GM12878 (cell line): ENCODE results near the gene SORBS1. TPM values are rescaled to one million over a fixed set of nuclear protein-coding genes. Genes with fewer than 3 reads are reported as not detected.

Experiments used
- ATAC-seq: fragments of 200-7000 bp; cut with Tn5 transposase; 3 replicates; pipeline ENCODE4 v1.9.1; 2020; ENCODE audit warnings: mild to moderate bottlenecking, moderate library complexity
- BruUV-seq: library from RNA; stranded (reverse); fragments of 400-500 nt; replicated peaks from 2 replicates; lab custom pipeline; 2021; lab: Mats Ljungman, UMichigan
- CTCF ChIA-PET: fragments of 300-600 bp; sonication (Branson Sonifier 250); formaldehyde crosslinking; extraction: SDS; loops from one replicate; lab custom pipeline; 2021; ENCODE audit warnings: inconsistent platforms; lab: Yijun Ruan, JAX
- POLR2A ChIA-PET: fragments of 350-600 bp; formaldehyde crosslinking; extraction: SDS; loops from one replicate; lab custom pipeline; 2021; ENCODE audit warnings: inconsistent platforms; lab: Charles Lee
- RAD21 ChIA-PET: fragments of 300-600 bp; sonication (Branson Sonifier 250); formaldehyde crosslinking; loops from one replicate; lab custom pipeline; 2023; ENCODE audit warnings: antibody characterized with exemption; ENCODE audit not compliant: unreplicated experiment; lab: Charles Lee
- SMC1A ChIA-PET: fragments of 300-600 bp; sonication (Branson Sonifier 250); formaldehyde crosslinking; loops from one replicate; lab custom pipeline; 2023; ENCODE audit not compliant: unreplicated experiment, uncharacterized antibody; lab: Charles Lee
- DNase-seq: peaks from one replicate; pipeline ENCODE4 v3.0.0-alpha.2; 2011; ENCODE audit warnings: low read depth, low spot score
- FAIRE-seq: peaks from 3 replicates; lab custom pipeline; 2011; peaks lifted over from hg19 to GRCh38; lab: Jason Lieb, UNC
- H2AFZ ChIP-seq: 2 replicates; pipeline ENCODE4 v1.6.0; 2011; ENCODE audit warnings: low read depth, low read length, control low read depth; ENCODE audit not compliant: control insufficient read depth
- H3K27ac ChIP-seq: 2 replicates; pipeline ENCODE4 v1.5.1; 2011; ENCODE audit warnings: control low read depth; ENCODE audit not compliant: control insufficient read depth, insufficient read depth
- H3K27me3 ChIP-seq, 2 experiments: replicated peaks in 1 of 2; 2 replicates each; pipeline versions ENCODE4 v1.6.0 to v1.6.1; 2011; ENCODE audit warnings: low read length in 1 of 2; ENCODE audit not compliant: control insufficient read depth in 2 of 2, insufficient read depth in 2 of 2
- H3K36me3 ChIP-seq, 2 experiments: 2 replicates each; pipeline ENCODE4 v1.5.1; 2011; ENCODE audit warnings: low read length in 1 of 2; ENCODE audit not compliant: control insufficient read depth in 2 of 2, insufficient read depth in 2 of 2
- H3K4me1 ChIP-seq: 2 replicates; pipeline ENCODE4 v1.6.1; 2011; ENCODE audit warnings: mild to moderate bottlenecking, low read length, moderate library complexity, mixed read lengths; ENCODE audit not compliant: control insufficient read depth, insufficient read depth
- H3K4me2 ChIP-seq: 2 replicates; pipeline ENCODE4 v1.6.0; 2011; ENCODE audit warnings: control low read depth; ENCODE audit not compliant: control insufficient read depth, insufficient read depth
- H3K4me3 ChIP-seq: fragments of 200-600 bp; sonication (generic); 2 replicates; pipeline ENCODE4 v1.5.1; 2016
- H3K79me2 ChIP-seq: 2 replicates; pipeline ENCODE4 v1.6.0; 2011; ENCODE audit warnings: low read length; ENCODE audit not compliant: control insufficient read depth, insufficient read depth
- H3K9ac ChIP-seq: 2 replicates; pipeline ENCODE4 v1.8.0; 2011; ENCODE audit warnings: low read length, control low read depth, mixed read lengths; ENCODE audit not compliant: control insufficient read depth, insufficient read depth
- H3K9me3 ChIP-seq: replicated peaks from 3 replicates; pipeline ENCODE4 v1.5.1; 2011; ENCODE audit warnings: mild to moderate bottlenecking, low read length; ENCODE audit not compliant: control insufficient read depth, insufficient read depth
- H4K20me1 ChIP-seq: 2 replicates; pipeline ENCODE4 v1.6.0; 2011; ENCODE audit not compliant: control insufficient read depth, insufficient read depth
- CBX3 ChIP-seq: fragments of 200-600 bp; sonication (generic); IDR thresholded peaks from 2 replicates; pipeline ENCODE4 v1.6.1; 2016; ENCODE audit warnings: low read depth, borderline replicate concordance
- EED ChIP-seq: sonication (generic); IDR thresholded peaks from 2 replicates; pipeline ENCODE4 v1.6.1; 2016; ENCODE audit warnings: antibody characterized with exemption, low read depth
- HSF1 ChIP-seq: fragments of 150-350 bp; IDR thresholded peaks from 2 replicates; pipeline ENCODE4 v1.6.1; 2014; ENCODE audit warnings: mild to moderate bottlenecking, low read depth, low read length
- LARP7 ChIP-seq: fragments of 450-650 bp; IDR thresholded peaks from 2 replicates; pipeline ENCODE4 v1.6.1; 2017; ENCODE audit warnings: mild to moderate bottlenecking
- PKNOX1 ChIP-seq: fragments of 450-650 bp; IDR thresholded peaks from 2 replicates; pipeline ENCODE4 v1.6.1; 2016; ENCODE audit warnings: mild to moderate bottlenecking
- SIX5 ChIP-seq: IDR thresholded peaks from 2 replicates; pipeline ENCODE4 v1.6.1; 2011; ENCODE audit warnings: mild to moderate bottlenecking, low read depth, low read length, moderate library complexity; ENCODE audit not compliant: severe bottlenecking
- TAF1 ChIP-seq: IDR thresholded peaks from 2 replicates; pipeline ENCODE4 v1.6.1; 2011; ENCODE audit warnings: mild to moderate bottlenecking, low read depth, low read length, borderline replicate concordance
- WGBS: methylation state at CpG from one replicate; pipeline ENCODE4 v1.1.6; 2016; ENCODE audit warnings: low lambda C conversion rate; ENCODE audit not compliant: insufficient replicate concordance, insufficient coverage; ENCODE audit errors: missing lambda C conversion rate; 5-methylcytosine and 5-hydroxymethylcytosine counted together
- in situ Hi-C: fragments of 300-500 bp; cut with MboI; formaldehyde crosslinking; loops from 9 replicates; pipeline ENCODE4 v1.14.3; 2018; ENCODE audit warnings: mixed read lengths
- intact Hi-C: fragments of 100-400 bp; cut with micrococcal nuclease; formaldehyde crosslinking; loops from one replicate; pipeline ENCODE4 v1.14.2; 2022; ENCODE audit not compliant: unreplicated experiment
- polyA plus RNA-seq, 11 experiments: library from polyadenylated mRNA; depleted of rRNA in 4 of 11; unstranded in 6 of 11; stranded (reverse) in 5 of 11; fragments of >200 nt; fragmentation: Nextera tagmentation in 4 of 11; fragmentation: Illumina TruSeq in 1 of 11; extraction: Ambion mirVana in 4 of 11; extraction: Trizol in 1 of 11; gene quantifications; 1 replicate in 1 of 11; 2 replicates in 10 of 11; pipeline versions ENCODE4 v1.2.1 to v1.2.3, GENCODE V29; 2011 to 2016; ENCODE audit warnings: inconsistent platforms in 2 of 11, missing spikeins in 2 of 11, low read depth in 1 of 11
- total RNA-seq, 4 experiments: library from RNA; depleted of rRNA in 3 of 4; stranded (reverse); fragments of >200 nt in 3 of 4; fragmentation: Illumina TruSeq in 1 of 4; extraction: Trizol in 1 of 4; gene quantifications; 2 replicates each; pipeline versions ENCODE4 v1.2.1 to v1.2.3, GENCODE V29; 2013 to 2021

The SORBS1 gene
- total and polyA plus RNA-seq, 10 of the 15 experiments (the other 5 are each of a cell fraction or from before 2014, with no cell fraction given): 0.13 to 0.75 (median 0.39) TPM

GRCh38 chr10:95565336-95565735 lies 4.2 kb upstream of the SORBS1 start:
- in situ Hi-C loops (no loop called here), intact Hi-C loops (no loop called here)
- no peak for TF ChIP-seq HSF1
- no peak for TF ChIP-seq CBX3
- peaks cover 0 to under 1% of the 10 kb centered on the region in 2 experiments; a peak in 1 of 4 replicates for H3K27me3 ChIP-seq
- no peaks in the 10 kb centered on the region for H3K9me3 ChIP-seq
- 33% methylated on average over 7 of the region's 7 CpGs for WGBS
- H2AFZ ChIP-seq: no peak overlapping the region
- H3K4me3 ChIP-seq: no peak overlapping the region
- FAIRE-seq (no peak), ATAC-seq (no peak), DNase-seq (no peak)
- SMC1A ChIA-PET: no interaction called here
- POLR2A ChIA-PET: no interaction called here
- CTCF ChIA-PET: no interaction called here
- RAD21 ChIA-PET: no interaction called here
- H3K79me2 ChIP-seq: no peaks in the 10 kb centered on the region
- no peak overlapping the region for H3K9ac ChIP-seq
- H4K20me1 ChIP-seq: peaks cover 2% of the 10 kb centered on the region; the same call in 1 of the 2 replicates
- H3K4me2 ChIP-seq: no peak overlapping the region
- no TSS peak for BruUV-seq
- no peaks in the 10 kb centered on the region; the same call in 1 of the 2 replicates for H3K4me1 ChIP-seq
- H3K27ac ChIP-seq: no peak overlapping the region
- no peaks in the 10 kb centered on the region for H3K36me3 ChIP-seq

GRCh38 chr10:95564291-95564690 lies 3.1 kb upstream of the SORBS1 start:
- Histone ChIP-seq H4K20me1 (peaks cover 2% of the 10 kb centered on the region; the same call in 1 of the 2 replicates), H3K9me3 (no peaks in the 10 kb centered on the region), H3K4me1 (no peaks in the 10 kb centered on the region; the same call in 1 of the 2 replicates), H3K4me2 (no peak overlapping the region), H3K4me3 (no peak overlapping the region), H3K79me2 (no peaks in the 10 kb centered on the region), H3K36me3 (no peaks in the 10 kb centered on the region), H3K27ac (no peak overlapping the region), H3K9ac (no peak overlapping the region), H2AFZ (no peak overlapping the region), H3K27me3 (peaks cover 0 to 3% of the 10 kb centered on the region in 2 experiments; a peak in 2 of 4 replicates)
- FAIRE-seq (no peak), ATAC-seq (no peak), DNase-seq (no peak)
- BruUV-seq: no TSS peak
- RAD21 ChIA-PET: no interaction called here
- TF ChIP-seq PKNOX1: no peak
- TF ChIP-seq SIX5: no peak
- TF ChIP-seq EED: no peak
- TF ChIP-seq TAF1: no peak
- no peak for TF ChIP-seq LARP7
- 88% methylated on average over 7 of the region's 7 CpGs for WGBS
- POLR2A ChIA-PET: no interaction called here
- intact Hi-C loops: no loop called here
- CTCF ChIA-PET: no interaction called here
- SMC1A ChIA-PET: no interaction called here
- in situ Hi-C loops: no loop called here
